NCI-H2227 (cell line): ENCODE data around the gene HMSD.
"Not testable (repeated sequence)": the region's sequence is repeated elsewhere in the genome, so short reads cannot be mapped to it uniquely, and the experiment has no call there.

ENCODE experiments used
- DNase-seq: peaks from one replicate; lab custom pipeline; 2025; ENCODE audit not compliant: unreplicated experiment; lab: John Stamatoyannopoulos, UW

HMSD gene

GRCh38 chr18:63949068-63949737, at the start of gene HMSD:
Gene HMSD (plus strand): TSS chr18:63949301. CDS start chr18:63953456, 4,155 bp downstream.
- DNase-seq = peak; percentile 73

GRCh38 chr18:63903851-63904570, 45.1 kb upstream of the HMSD start:
- DNase-seq = peak; percentile 33

GRCh38 chr18:63904694-63905093, 44.4 kb upstream of the HMSD start:
- DNase-seq = no peak

- no peak for DNase-seq
These were observed 43.7 kb upstream of the HMSD start for GRCh38 chr18:63905361-63905760.

GRCh38 chr18:63906056-63906455, 43.0 kb upstream of the HMSD start:
- no peak for DNase-seq

GRCh38 chr18:63907664-63908063, 41.4 kb upstream of the HMSD start, which contains the start of gene SERPINB10:
Gene SERPINB10 (plus strand): TSS chr18:63907958. CDS start chr18:63915511, 7,553 bp downstream.
- no peak for DNase-seq

- no peak for DNase-seq
These were observed 40.2 kb upstream of the HMSD start for GRCh38 chr18:63908858-63909257.

GRCh38 chr18:63909870-63910269, 39.2 kb upstream of the HMSD start:
- DNase-seq = no peak

GRCh38 chr18:63917817-63918216, 31.3 kb upstream of the HMSD start:
- DNase-seq = no peak

GRCh38 chr18:63922049-63922448, 27.1 kb upstream of the HMSD start:
- no peak for DNase-seq

GRCh38 chr18:63924551-63924950, 24.6 kb upstream of the HMSD start:
- DNase-seq = no peak

GRCh38 chr18:63928331-63928730, 20.8 kb upstream of the HMSD start:
- no peak for DNase-seq

- DNase-seq = not testable (repeated sequence)
These were observed 19.7 kb upstream of the HMSD start for GRCh38 chr18:63929369-63929768.

GRCh38 chr18:63930773-63931354, 18.2 kb upstream of the HMSD start:
- no peak for DNase-seq

GRCh38 chr18:63936156-63936931, 12.8 kb upstream of the HMSD start:
- peak; percentile 88 for DNase-seq

- DNase-seq = no peak
These were observed 12.1 kb upstream of the HMSD start for GRCh38 chr18:63936932-63937393.

- no peak for DNase-seq
These were observed 9.1 kb upstream of the HMSD start for GRCh38 chr18:63940008-63940407.

GRCh38 chr18:63940543-63941050, 8.5 kb upstream of the HMSD start:
- DNase-seq = not testable (repeated sequence)

- DNase-seq = no peak
These were observed 1.9 kb upstream of the HMSD start for GRCh38 chr18:63947051-63947790.

- DNase-seq = no peak
These were observed 2.2 kb downstream of the HMSD start for GRCh38 chr18:63951302-63951705.
